Hepatocyte (in vitro differentiated cells): Measurements from ENCODE around the gene TOLLIP. TPM values are rescaled to one million over a fixed set of nuclear protein-coding genes. Genes with fewer than 3 reads are reported as not detected.

Experiments used
- DNase-seq: peaks from one replicate; pipeline ENCODE4 v3.0.0-alpha.2; 2016; ENCODE audit warnings: low spot score
- H2AFZ ChIP-seq: fragments of 200-600 bp; sonication (generic); 2 replicates; pipeline ENCODE4 v1.6.0; 2016; ENCODE audit warnings: antibody characterized with exemption, mild to moderate bottlenecking
- H3K27ac ChIP-seq: fragments of 200-600 bp; sonication (generic); 2 replicates; pipeline ENCODE4 v1.5.1; 2016; ENCODE audit warnings: mild to moderate bottlenecking
- H3K27me3 ChIP-seq: fragments of 200-600 bp; sonication (generic); 2 replicates; pipeline ENCODE4 v1.6.1; 2016
- H3K36me3 ChIP-seq: fragments of 200-600 bp; sonication (generic); replicated peaks from 2 replicates; pipeline ENCODE4 v1.5.1; 2016; ENCODE audit warnings: low read depth; ENCODE audit not compliant: insufficient read depth
- H3K4me1 ChIP-seq: fragments of 200-600 bp; sonication (generic); 2 replicates; pipeline ENCODE4 v1.5.1; 2016; ENCODE audit warnings: mild to moderate bottlenecking, moderate library complexity; ENCODE audit not compliant: insufficient read depth
- H3K4me2 ChIP-seq: fragments of 200-600 bp; sonication (generic); 2 replicates; pipeline ENCODE4 v1.6.0; 2016
- H3K4me3 ChIP-seq: fragments of 200-600 bp; sonication (generic); 2 replicates; pipeline ENCODE4 v1.5.1; 2016; ENCODE audit warnings: mild to moderate bottlenecking
- H3K79me2 ChIP-seq: fragments of 200-600 bp; sonication (generic); 2 replicates; pipeline ENCODE4 v1.6.0; 2017; ENCODE audit warnings: mild to moderate bottlenecking
- H3K9me2 ChIP-seq: fragments of 200-600 bp; sonication (generic); replicated peaks from 2 replicates; pipeline ENCODE4 v1.6.0; 2017; ENCODE audit warnings: mild to moderate bottlenecking; ENCODE audit not compliant: insufficient read depth
- H3K9me3 ChIP-seq: fragments of 200-600 bp; sonication (generic); 2 replicates; pipeline ENCODE4 v1.5.1; 2016; ENCODE audit warnings: low read depth, mild to moderate bottlenecking
- H4K20me1 ChIP-seq: fragments of 200-600 bp; sonication (generic); 2 replicates; pipeline ENCODE4 v1.6.0; 2016; ENCODE audit warnings: mild to moderate bottlenecking; ENCODE audit not compliant: insufficient read depth, poor library complexity, severe bottlenecking
- CTCF ChIP-seq: fragments of 200-600 bp; sonication (generic); IDR thresholded peaks from 2 replicates; pipeline ENCODE4 v1.5.1; 2016; ENCODE audit warnings: antibody characterized with exemption, mild to moderate bottlenecking; ENCODE audit not compliant: poor library complexity
- EZH2 ChIP-seq: fragments of 200-600 bp; sonication (generic); IDR thresholded peaks from 2 replicates; pipeline ENCODE4 v1.6.1; 2016; ENCODE audit warnings: antibody characterized with exemption, mild to moderate bottlenecking, borderline replicate concordance
- EZH2phosphoT487 ChIP-seq: fragments of 200-600 bp; sonication (generic); IDR thresholded peaks from one replicate; pipeline ENCODE4 v1.6.1; 2018; ENCODE audit warnings: antibody characterized with exemption, mild to moderate bottlenecking, low read depth, moderate library complexity; ENCODE audit not compliant: unreplicated experiment, severe bottlenecking
- WGBS: methylation state at CpG from one replicate; pipeline ENCODE4 v1.1.6; 2016; ENCODE audit warnings: low lambda C conversion rate; ENCODE audit errors: missing lambda C conversion rate; 5-methylcytosine and 5-hydroxymethylcytosine counted together
- polyA plus RNA-seq: library from polyadenylated mRNA; unstranded; fragments of >200 nt; fragmentation: Nextera tagmentation; extraction: Ambion mirVana; gene quantifications from 2 replicates; pipeline ENCODE4 v1.2.1, GENCODE V29; 2016
- total RNA-seq: library from RNA; depleted of rRNA; stranded (reverse); fragments of >200 nt; gene quantifications from 2 replicates; pipeline ENCODE4 v1.2.3, GENCODE V29; 2014

TOLLIP gene
- total and polyA plus RNA-seq, 2 experiments from 2014 or later: 33.3 to 80.9 TPM

- H3K9me2 ChIP-seq: no peaks in the 10 kb centered on the region
- no peaks in the 10 kb centered on the region for H3K9me3 ChIP-seq
- no peak for DNase-seq
- no peak overlapping the region for H3K4me2 ChIP-seq
- no peaks in the 10 kb centered on the region for H3K79me2 ChIP-seq
- WGBS: 92% methylated on average over 6 of the region's 6 CpGs
- no peaks in the 10 kb centered on the region for H3K36me3 ChIP-seq
- peaks cover 4% of the 10 kb centered on the region for H3K27me3 ChIP-seq
- no peaks in the 10 kb centered on the region for H4K20me1 ChIP-seq
- no peak overlapping the region for H3K27ac ChIP-seq
- H2AFZ ChIP-seq: no peak overlapping the region
- TF ChIP-seq CTCF (no peak), EZH2phosphoT487 (no peak), EZH2 (no peak)
- peaks cover 14% of the 10 kb centered on the region for H3K4me1 ChIP-seq
- no peak overlapping the region for H3K4me3 ChIP-seq
Measured at GRCh38 chr11:1330473-1330872, 21.0 kb upstream of the TOLLIP start.

GRCh38 chr11:1327064-1327460 lies 17.6 kb upstream of the TOLLIP start:
- H2AFZ ChIP-seq: no peak overlapping the region

DNA sequence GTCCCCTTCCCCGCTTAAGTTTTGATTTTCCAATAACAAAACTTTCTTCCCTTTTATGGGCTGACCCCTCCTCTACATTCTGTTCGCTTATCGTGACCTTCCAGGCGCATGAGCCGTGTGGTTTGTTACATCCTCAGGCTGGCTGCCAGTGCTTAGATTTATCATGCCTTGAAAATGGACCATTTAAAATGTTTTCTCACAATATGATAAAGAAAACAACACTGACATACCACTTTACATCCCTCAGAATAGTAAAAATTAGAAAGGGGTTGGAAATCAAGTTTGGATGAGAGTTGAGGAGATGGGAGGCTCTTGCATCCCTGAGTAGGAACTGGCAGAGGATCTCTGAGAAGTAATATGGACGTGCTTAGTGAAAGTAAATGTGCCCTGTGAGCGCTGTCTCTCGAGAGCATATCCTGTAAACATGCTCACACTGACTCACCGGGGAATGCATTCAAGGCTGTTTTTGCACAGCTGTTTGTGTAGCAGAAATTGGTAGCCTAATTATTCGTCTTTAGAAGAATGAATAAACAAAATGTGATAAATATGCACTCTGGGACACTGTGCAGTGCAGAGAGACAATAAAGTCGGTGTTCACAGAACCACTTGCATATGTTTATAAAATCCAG lies 17.1 kb upstream of the TOLLIP start:
- Histone ChIP-seq H3K27ac (no peak overlapping the region), H4K20me1 (no peaks in the 10 kb centered on the region), H3K9me3 (no peaks in the 10 kb centered on the region), H3K36me3 (no peaks in the 10 kb centered on the region), H3K79me2 (no peaks in the 10 kb centered on the region), H2AFZ (no peak overlapping the region), H3K4me1 (no peaks in the 10 kb centered on the region), H3K27me3 (no peaks in the 10 kb centered on the region), H3K4me3 (no peak overlapping the region), H3K9me2 (no peaks in the 10 kb centered on the region), H3K4me2 (no peak overlapping the region)
- 82% methylated on average over 11 of the region's 11 CpGs for WGBS
- DNase-seq: no peak
- TF ChIP-seq CTCF: no peak
- no peak for TF ChIP-seq EZH2
- TF ChIP-seq EZH2phosphoT487: no peak

More at GRCh38 chr11:1327064-1327460, 17.6 kb upstream of the TOLLIP start:
- H3K4me2 ChIP-seq: no peak overlapping the region
- DNase-seq: no peak
- no peaks in the 10 kb centered on the region for H3K9me3 ChIP-seq
- H3K36me3 ChIP-seq: no peaks in the 10 kb centered on the region
- H3K4me1 ChIP-seq: no peaks in the 10 kb centered on the region
- no peak for TF ChIP-seq EZH2phosphoT487
- no peak for TF ChIP-seq EZH2
- TF ChIP-seq CTCF: no peak
- WGBS: 79% methylated on average over 4 of the region's 4 CpGs
- H3K4me3 ChIP-seq: no peak overlapping the region
- H3K9me2 ChIP-seq: no peaks in the 10 kb centered on the region
- no peak overlapping the region for H3K27ac ChIP-seq
- H3K79me2 ChIP-seq: no peaks in the 10 kb centered on the region
- H4K20me1 ChIP-seq: no peaks in the 10 kb centered on the region
- no peaks in the 10 kb centered on the region for H3K27me3 ChIP-seq
